ENCODE results near the gene LPAR5.

The LPAR5 gene

DNA sequence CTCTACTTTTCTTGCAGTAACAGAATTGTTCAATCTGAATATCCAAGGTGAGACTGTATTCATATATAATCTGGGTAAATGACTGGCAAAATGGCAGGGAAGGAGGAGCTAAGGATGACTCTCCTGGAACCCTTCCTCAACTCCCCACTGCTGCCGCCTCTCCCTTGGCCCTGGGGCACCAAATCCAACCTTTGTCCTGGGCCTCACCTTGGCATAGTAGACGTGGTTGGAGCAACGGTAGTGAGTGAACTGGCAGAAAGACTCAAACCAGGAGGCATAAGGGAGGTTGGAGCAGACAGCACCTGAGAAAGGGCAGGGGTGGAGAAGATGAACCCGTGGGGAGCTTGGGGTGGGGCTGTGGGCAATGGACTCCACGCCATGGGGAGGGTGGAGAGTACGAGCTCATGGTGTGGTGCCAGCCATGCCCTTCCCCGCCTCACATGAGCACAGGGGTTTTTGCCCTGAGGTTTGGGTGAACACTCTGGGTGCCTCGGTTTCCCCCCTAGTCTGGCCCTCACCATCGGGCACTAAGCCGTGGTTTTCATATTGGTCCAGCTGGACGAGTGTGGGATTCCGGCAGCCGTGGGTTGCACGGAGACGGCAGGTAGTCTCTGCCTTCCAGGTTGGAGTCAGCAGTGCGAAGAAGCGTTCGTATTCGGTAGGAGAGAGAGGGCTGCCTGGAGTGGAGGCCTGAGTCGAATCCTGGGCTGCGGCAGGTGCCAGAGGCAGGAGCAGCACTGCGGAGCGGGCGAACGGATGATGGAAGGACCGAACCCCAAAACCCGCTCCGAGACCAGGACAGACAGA is 10.7 kb upstream of the LPAR5 start:
- no peak for TF ChIP-seq FOXP2 (optimal IDR thresholded peaks at IDR 0.05; ENCODE audit: borderline replicate concordance, extremely low read depth, extremely low read length, insufficient read depth)

DNA sequence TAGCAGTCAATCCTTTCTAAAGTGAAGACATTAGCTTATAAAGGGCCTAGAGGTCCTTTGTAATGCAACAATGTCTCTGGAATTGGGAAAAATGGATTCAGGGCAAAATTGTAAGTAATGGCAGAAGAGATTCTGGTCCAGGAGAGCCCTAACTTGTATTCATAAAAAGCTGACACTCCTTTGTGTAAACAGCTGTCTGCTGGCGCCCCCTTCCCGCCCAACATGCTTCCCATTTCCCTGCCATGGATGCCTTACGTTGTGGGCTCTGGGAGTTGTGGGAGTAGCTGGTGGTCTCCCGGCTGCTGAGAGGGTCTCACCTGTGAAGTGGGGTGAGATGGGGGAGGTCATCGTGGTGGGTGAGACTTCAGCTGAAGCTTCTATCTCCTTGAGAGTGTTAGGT is 9.1 kb upstream of the LPAR5 start:
- TF ChIP-seq FOXP2 (optimal IDR thresholded peaks at IDR 0.05; ENCODE audit: borderline replicate concordance, extremely low read depth, extremely low read length, insufficient read depth) (no peak), POLR2AphosphoS5 (IDR thresholded peaks at IDR 0.05; ENCODE audit: low read depth, low read length) (no peak), SIN3A (IDR thresholded peaks at IDR 0.05; ENCODE audit: borderline replicate concordance, insufficient read depth, low read length) (no peak), TAF1 (IDR thresholded peaks at IDR 0.05; ENCODE audit: borderline replicate concordance, insufficient read depth, low read length) (no peak)
- TF ChIP-seq, protein P1, sequence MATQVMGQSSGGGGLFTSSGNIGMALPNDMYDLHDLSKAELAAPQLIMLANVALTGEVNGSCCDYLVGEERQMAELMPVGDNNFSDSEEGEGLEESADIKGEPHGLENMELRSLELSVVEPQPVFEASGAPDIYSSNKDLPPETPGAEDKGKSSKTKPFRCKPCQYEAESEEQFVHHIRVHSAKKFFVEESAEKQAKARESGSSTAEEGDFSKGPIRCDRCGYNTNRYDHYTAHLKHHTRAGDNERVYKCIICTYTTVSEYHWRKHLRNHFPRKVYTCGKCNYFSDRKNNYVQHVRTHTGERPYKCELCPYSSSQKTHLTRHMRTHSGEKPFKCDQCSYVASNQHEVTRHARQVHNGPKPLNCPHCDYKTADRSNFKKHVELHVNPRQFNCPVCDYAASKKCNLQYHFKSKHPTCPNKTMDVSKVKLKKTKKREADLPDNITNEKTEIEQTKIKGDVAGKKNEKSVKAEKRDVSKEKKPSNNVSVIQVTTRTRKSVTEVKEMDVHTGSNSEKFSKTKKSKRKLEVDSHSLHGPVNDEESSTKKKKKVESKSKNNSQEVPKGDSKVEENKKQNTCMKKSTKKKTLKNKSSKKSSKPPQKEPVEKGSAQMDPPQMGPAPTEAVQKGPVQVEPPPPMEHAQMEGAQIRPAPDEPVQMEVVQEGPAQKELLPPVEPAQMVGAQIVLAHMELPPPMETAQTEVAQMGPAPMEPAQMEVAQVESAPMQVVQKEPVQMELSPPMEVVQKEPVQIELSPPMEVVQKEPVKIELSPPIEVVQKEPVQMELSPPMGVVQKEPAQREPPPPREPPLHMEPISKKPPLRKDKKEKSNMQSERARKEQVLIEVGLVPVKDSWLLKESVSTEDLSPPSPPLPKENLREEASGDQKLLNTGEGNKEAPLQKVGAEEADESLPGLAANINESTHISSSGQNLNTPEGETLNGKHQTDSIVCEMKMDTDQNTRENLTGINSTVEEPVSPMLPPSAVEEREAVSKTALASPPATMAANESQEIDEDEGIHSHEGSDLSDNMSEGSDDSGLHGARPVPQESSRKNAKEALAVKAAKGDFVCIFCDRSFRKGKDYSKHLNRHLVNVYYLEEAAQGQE (IDR thresholded peaks at IDR 0.05; ENCODE audit: insufficient read depth in 1 of 2, low read depth in 2 of 2, low read length in 2 of 2), result no peak

DNA sequence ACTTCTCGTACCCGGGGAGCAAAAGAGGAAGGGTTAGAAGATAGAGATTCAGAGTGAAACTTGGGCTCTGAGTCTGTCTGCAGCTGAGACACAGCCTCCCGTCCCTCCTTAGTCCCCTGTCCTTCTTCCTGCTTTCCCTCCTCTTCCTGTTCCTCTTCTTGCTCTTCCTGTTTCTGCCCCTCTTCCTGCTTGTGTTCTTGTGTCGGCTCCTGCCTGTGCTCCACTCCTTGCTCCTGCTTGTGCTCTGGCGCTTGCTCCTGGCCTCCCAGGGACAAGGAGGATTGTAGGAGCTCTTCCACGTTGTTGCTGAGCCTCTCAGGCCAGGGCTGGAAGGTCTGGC is 8.5 kb upstream of the LPAR5 start:
- TF ChIP-seq SIN3A (IDR thresholded peaks at IDR 0.05; ENCODE audit: borderline replicate concordance, insufficient read depth, low read length) (no peak), TAF1 (IDR thresholded peaks at IDR 0.05; ENCODE audit: borderline replicate concordance, insufficient read depth, low read length) (no peak), POLR2AphosphoS5 (IDR thresholded peaks at IDR 0.05; ENCODE audit: low read depth, low read length) (peak; percentile 84), FOXP2 (optimal IDR thresholded peaks at IDR 0.05; ENCODE audit: borderline replicate concordance, extremely low read depth, extremely low read length, insufficient read depth) (no peak)
- TF ChIP-seq, protein P1 (IDR thresholded peaks at IDR 0.05; ENCODE audit: insufficient read depth in 1 of 2, low read depth in 2 of 2, low read length in 2 of 2), result no peak

DNA sequence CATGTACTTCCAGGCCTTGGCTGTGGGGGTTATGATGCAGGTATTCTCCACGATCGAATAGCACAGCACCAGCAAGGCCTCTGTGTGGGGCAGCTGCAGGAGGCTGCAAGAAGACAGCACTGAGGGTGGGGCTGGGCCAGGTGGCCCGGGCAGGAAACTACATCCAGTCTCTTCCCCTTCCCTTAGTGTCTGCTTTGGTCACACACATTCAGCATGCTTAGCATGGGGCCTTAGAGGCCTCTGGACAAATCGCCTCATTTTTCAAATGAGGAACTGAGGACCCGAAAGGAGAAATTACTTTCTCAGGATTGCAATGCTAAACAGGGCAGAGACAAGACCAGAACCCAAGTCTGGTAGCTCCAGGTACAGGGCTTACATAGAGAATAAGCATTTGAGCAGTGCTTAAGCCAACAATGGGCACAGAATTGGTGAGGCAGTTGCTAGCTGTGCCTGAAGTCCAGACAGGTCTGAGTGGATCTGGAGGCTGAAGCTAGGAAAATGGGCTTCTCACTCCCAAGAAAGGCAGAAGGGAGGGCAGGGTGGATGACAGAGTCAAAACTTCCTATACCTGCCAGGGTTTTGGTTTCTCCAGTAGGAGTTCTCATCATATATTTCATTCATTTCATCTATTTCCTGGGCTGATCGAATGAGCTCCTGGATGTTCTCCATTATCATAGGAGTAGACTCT is 8.0 kb upstream of the LPAR5 start:
- TF ChIP-seq TAF1 (IDR thresholded peaks at IDR 0.05; ENCODE audit: borderline replicate concordance, insufficient read depth, low read length), result no peak
- TF ChIP-seq SIN3A (IDR thresholded peaks at IDR 0.05; ENCODE audit: borderline replicate concordance, insufficient read depth, low read length), result no peak
- no peak for TF ChIP-seq FOXP2 (optimal IDR thresholded peaks at IDR 0.05; ENCODE audit: borderline replicate concordance, extremely low read depth, extremely low read length, insufficient read depth)
- TF ChIP-seq, protein P1 (IDR thresholded peaks at IDR 0.05; ENCODE audit: insufficient read depth in 1 of 2, low read depth in 2 of 2, low read length in 2 of 2), result no peak
- no peak for TF ChIP-seq POLR2AphosphoS5 (IDR thresholded peaks at IDR 0.05; ENCODE audit: low read depth, low read length)

DNA sequence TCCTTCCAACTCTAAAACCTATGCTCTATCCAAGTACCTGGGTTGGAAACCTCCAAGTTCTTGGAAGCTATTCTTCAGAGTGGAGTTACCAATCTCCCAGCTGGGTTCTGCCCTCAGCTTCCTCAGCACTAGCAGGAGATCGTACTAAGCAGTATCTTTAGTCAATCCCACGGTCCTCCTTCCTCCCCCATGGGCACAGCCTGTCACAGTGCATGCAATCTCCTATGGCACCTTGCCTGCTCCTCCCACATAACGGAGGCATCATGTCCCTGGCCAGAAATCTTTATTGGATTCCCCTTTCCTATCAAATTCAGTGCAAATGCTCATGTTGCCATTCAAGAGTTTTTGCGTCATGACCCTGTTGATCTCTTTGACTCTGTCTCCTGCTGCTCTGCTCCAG is 5.4 kb upstream of the LPAR5 start:
- TF ChIP-seq, protein P1 (IDR thresholded peaks at IDR 0.05; ENCODE audit: insufficient read depth in 1 of 2, low read depth in 2 of 2, low read length in 2 of 2), result no peak
- no peak for TF ChIP-seq POLR2AphosphoS5 (IDR thresholded peaks at IDR 0.05; ENCODE audit: low read depth, low read length)
- TF ChIP-seq FOXP2 (optimal IDR thresholded peaks at IDR 0.05; ENCODE audit: borderline replicate concordance, extremely low read depth, extremely low read length, insufficient read depth), result no peak
- TF ChIP-seq TAF1 (IDR thresholded peaks at IDR 0.05; ENCODE audit: borderline replicate concordance, insufficient read depth, low read length), result no peak
- no peak for TF ChIP-seq SIN3A (IDR thresholded peaks at IDR 0.05; ENCODE audit: borderline replicate concordance, insufficient read depth, low read length)

Measured in PFSK-1 (cell line).